ENCODE data around the gene GFRA4.

GRCh38 chr20:3705970-3706739 lies 43.0 kb upstream of the GFRA4 start:
- TF ChIP-seq CTCF (conservative IDR thresholded peaks at IDR 0.05; ENCODE audit: low read length) (no peak), EZH2phosphoT487 (IDR thresholded peaks at IDR 0.05; ENCODE audit: borderline replicate concordance) (no peak)

Measured in Loucy (cell line).